Naive B cell (primary cell): ENCODE results near the gene MAP1B. TPM values are rescaled to one million over a fixed set of nuclear protein-coding genes. Genes with fewer than 3 reads are reported as not detected.
A peak's percentile ranks its signal among the peaks of the same experiment; 100 is the strongest.

Source experiments
- ATAC-seq, 2 donors: fragments of 150-1000 bp; cut with Tn5 transposase; 2 replicates each; pipeline ENCODE4 v1.10.0; 2021; ENCODE audit warnings: low read depth in 2 of 2, mild to moderate bottlenecking in 2 of 2, moderate library complexity in 2 of 2
- DNase-seq: peaks from one replicate; pipeline ENCODE4 v3.0.0; 2022
- H3K27ac Mint-ChIP-seq, 6 donors: one replicate each; pipeline ENCODE4 v1.8.0; 2020 to 2022; ENCODE audit warnings: mild to moderate bottlenecking in 6 of 6, mixed read lengths in 6 of 6, moderate library complexity in 5 of 6, inconsistent platforms in 2 of 6
- H3K27me3 Mint-ChIP-seq, 3 donors: one replicate each; pipeline ENCODE4 v1.8.0; 2021 to 2022; ENCODE audit warnings: mixed read lengths in 3 of 3, mild to moderate bottlenecking in 1 of 3
- H3K36me3 Mint-ChIP-seq, 2 donors: one replicate each; pipeline ENCODE4 v1.8.0; 2020 to 2022; ENCODE audit warnings: mixed read lengths in 2 of 2, inconsistent platforms in 1 of 2, mild to moderate bottlenecking in 1 of 2
- H3K4me1 Mint-ChIP-seq, 3 donors: one replicate each; pipeline ENCODE4 v1.8.0; 2020 to 2022; ENCODE audit warnings: mixed read lengths in 3 of 3, inconsistent platforms in 1 of 3, mild to moderate bottlenecking in 1 of 3, moderate library complexity in 1 of 3
- H3K4me3 Mint-ChIP-seq, 8 donors: one replicate each; pipeline ENCODE4 v1.8.0; 2020 to 2022; ENCODE audit warnings: mild to moderate bottlenecking in 8 of 8, mixed read lengths in 8 of 8, moderate library complexity in 8 of 8, inconsistent platforms in 2 of 8
- H3K9me3 Mint-ChIP-seq, 7 donors: one replicate each; pipeline ENCODE4 v1.8.0; 2020 to 2022; ENCODE audit warnings: mixed read lengths in 7 of 7, mild to moderate bottlenecking in 5 of 7, inconsistent platforms in 2 of 7, moderate library complexity in 1 of 7
- polyA plus RNA-seq, 6 donors: library from polyadenylated mRNA; unstranded; fragments of 300-500 nt; fragmentation: Illumina TruSeq; gene quantifications; one replicate each; pipeline ENCODE4 v1.2.3, GENCODE V29; 2021; ENCODE audit warnings: low read depth in 6 of 6

MAP1B gene
- polyA plus RNA-seq, 6 donors from 2014 or later, result 0.18 to 0.90 (median 0.35) TPM

DNA sequence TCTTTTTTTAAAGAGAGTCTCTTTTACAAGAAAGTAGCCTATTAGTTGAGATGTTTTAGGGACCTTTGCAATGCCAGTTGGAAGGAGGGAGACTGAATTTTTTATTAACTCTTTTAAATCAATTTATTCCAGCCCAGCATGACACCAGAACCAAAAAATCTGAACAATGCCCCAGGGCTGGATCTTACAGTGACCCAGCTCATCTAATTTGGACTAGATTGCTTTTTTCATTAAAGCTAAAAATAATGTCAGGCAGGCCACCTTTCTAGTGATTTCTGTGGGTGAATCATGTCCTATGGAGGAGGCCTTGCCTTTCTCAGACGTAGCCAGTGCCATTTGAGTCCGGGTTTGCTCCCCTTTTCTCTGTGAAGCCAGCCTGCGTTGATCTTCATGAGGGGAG is 38.8 kb downstream of the MAP1B start:
- Mint-ChIP-seq H3K4me3 (no peak overlapping the region), H3K36me3 (no peaks in the 10 kb centered on the region), H3K4me1 (no peaks in the 10 kb centered on the region), H3K27ac (no peak overlapping the region), H3K27me3 (peaks cover 14 to 32% (median 27%) of the 10 kb centered on the region in 3 donors), H3K9me3 (no peaks in the 10 kb centered on the region)
- DNase-seq, result no peak
- ATAC-seq, result no peak

DNA sequence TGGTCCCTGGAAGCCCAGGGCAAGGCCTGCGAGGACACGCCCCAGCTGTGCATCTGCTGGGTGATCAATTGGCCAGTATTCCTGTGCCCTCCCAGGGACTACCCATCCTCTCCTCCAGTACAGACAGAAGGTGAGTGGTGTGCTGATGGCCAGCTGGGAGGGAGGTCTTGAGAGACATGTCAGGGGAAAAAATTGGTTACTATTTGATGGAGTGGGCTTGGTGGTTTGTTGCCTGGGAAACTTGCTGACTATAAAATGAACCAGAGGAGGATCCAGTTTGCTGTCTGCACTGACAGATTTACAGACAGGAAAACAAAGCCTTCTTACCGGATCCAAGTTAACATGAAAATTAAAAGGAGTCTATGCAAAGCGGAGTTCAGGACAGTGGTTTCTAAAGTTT is 40.3 kb downstream of the MAP1B start:
- H3K36me3 Mint-ChIP-seq, result no peaks in the 10 kb centered on the region
- H3K4me1 Mint-ChIP-seq, result no peaks in the 10 kb centered on the region
- peaks cover 10 to 27% (median 18%) of the 10 kb centered on the region in 3 donors for H3K27me3 Mint-ChIP-seq
- no peak overlapping the region for H3K4me3 Mint-ChIP-seq
- DNase-seq (no peak), ATAC-seq (no peak)
- H3K27ac Mint-ChIP-seq, result no peak overlapping the region
- no peaks in the 10 kb centered on the region for H3K9me3 Mint-ChIP-seq

DNA sequence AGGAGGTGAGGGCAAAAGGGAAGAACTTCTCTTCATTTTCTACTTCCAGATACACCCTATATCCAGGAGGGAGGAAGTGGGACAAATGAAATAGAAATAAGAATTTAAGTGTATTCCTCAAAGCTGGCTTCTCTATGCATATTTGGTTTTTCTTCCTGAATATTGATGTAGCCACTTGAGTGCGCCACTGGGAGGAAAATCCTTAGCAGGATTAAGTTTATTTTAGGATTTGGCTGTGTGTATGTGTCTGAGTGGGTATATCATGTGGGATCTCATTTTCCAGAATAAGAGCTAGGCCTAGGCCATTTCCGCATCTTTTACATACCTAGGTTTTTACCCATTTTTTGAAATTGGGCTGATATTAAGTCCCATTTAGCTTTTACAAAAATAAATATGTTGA is 42.5 kb downstream of the MAP1B start:
- Mint-ChIP-seq H3K4me1 (no peaks in the 10 kb centered on the region), H3K27ac (no peak overlapping the region)

DNA sequence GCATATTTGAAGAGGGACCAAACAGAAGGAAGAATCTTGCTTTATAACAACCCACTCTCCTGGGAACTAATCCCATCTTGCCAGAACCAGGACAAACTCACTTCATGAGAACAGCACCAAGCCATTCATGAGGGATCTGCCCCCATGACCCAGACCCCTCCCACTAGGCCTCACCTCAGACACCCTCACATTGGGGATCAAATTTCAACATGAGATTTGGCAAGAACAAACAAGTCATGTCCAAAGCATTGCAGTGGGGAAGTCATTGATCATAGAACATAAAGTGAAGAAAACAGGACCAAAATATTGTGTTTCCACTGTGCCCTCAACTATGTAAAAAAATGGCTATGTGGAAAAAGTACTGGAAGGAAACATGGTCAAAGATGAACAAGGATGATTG is 43.9 kb downstream of the MAP1B start:
- H3K4me3 Mint-ChIP-seq, result no peak overlapping the region
- DNase-seq, result no peak
- peaks cover 5 to 27% (median 13%) of the 10 kb centered on the region in 3 donors for H3K27me3 Mint-ChIP-seq
- no peak for ATAC-seq
- H3K9me3 Mint-ChIP-seq, result no peaks in the 10 kb centered on the region
- no peak overlapping the region for H3K27ac Mint-ChIP-seq
- no peaks in the 10 kb centered on the region for H3K4me1 Mint-ChIP-seq
- no peaks in the 10 kb centered on the region for H3K36me3 Mint-ChIP-seq

More for the DNA sequence above, 42.5 kb downstream of the MAP1B start:
- no peak overlapping the region for H3K4me3 Mint-ChIP-seq
- H3K36me3 Mint-ChIP-seq, result no peaks in the 10 kb centered on the region
- ATAC-seq (no peak), DNase-seq (no peak)
- H3K27me3 Mint-ChIP-seq, result peaks cover 0 to 31% (median 9%) of the 10 kb centered on the region in 3 donors
- no peaks in the 10 kb centered on the region for H3K9me3 Mint-ChIP-seq

DNA sequence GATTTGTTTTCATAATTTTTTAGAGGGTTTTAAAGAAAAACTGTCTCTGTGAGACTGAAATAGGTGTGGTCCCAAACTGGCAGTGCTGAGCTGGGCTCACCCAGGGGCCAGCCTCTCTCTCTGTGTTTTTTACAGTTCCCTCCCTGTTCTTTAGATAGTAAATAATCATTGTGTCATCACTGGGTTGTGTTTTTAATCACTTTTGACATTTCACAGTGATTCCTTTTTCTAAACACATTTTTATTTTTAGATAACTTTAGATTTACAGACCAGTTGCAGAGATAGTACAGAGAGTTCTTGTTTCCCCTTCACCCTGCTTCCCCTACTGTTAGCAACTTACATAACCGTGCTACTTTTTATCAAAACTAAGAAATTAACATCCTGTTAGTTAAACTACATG is 44.4 kb downstream of the MAP1B start:
- Mint-ChIP-seq H3K4me3 (no peak overlapping the region), H3K27ac (no peak overlapping the region), H3K27me3 (peaks cover 9 to 31% (median 17%) of the 10 kb centered on the region in 3 donors), H3K4me1 (no peaks in the 10 kb centered on the region), H3K36me3 (no peaks in the 10 kb centered on the region), H3K9me3 (no peaks in the 10 kb centered on the region)
- DNase-seq (no peak), ATAC-seq (no peak)

DNA sequence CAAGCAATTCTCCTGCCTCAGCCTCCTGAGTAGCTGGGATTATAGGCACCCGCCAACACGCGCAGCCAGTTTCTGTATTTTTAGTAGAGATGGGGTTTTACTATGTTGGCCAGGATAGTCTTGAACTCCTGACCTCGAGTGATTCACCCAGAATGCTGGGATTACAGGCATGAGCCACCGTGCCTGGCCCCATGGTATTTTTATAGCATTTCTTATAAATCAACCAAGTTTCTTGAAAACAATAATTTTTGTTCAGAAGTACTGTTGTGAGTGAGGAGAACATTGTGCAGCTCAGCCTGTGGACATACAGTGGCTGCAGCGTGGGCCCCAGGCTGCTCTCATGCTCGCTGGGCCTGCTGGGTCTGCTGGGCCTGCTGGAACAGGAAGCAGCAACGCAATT is 45.3 kb downstream of the MAP1B start:
- peaks cover 9 to 31% (median 22%) of the 10 kb centered on the region in 3 donors for H3K27me3 Mint-ChIP-seq
- DNase-seq (no peak), ATAC-seq (no peak)
- H3K9me3 Mint-ChIP-seq, result no peaks in the 10 kb centered on the region
- no peak overlapping the region for H3K4me3 Mint-ChIP-seq
- no peaks in the 10 kb centered on the region for H3K36me3 Mint-ChIP-seq
- peak overlapping the region in 1 of 6 donors; percentile 12 for H3K27ac Mint-ChIP-seq
- H3K4me1 Mint-ChIP-seq, result no peaks in the 10 kb centered on the region

DNA sequence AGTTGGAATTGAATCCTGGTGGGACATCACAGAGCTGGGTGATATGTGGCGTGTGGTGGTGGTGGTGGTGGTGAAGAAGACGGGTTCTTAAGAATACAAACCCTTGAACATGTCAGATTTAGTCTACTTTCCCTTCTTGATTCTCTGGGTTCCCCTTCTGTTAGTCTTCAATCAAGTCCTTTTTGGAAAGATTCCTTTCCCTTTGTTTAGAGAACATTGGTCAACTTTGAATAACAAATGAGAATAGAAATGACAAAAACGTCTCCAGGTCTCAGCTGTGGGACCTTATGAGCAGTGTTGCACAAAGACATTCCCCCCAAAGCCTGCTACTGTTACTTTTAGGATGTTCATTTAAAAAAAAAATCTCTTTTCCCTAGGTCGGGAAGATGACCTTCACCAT is 46.3 kb downstream of the MAP1B start:
- Mint-ChIP-seq H3K27ac (peak overlapping the region in 1 of 6 donors; percentile 44), H3K27me3 (peaks cover 9 to 26% (median 22%) of the 10 kb centered on the region in 3 donors)
- ATAC-seq, result no peak

DNA sequence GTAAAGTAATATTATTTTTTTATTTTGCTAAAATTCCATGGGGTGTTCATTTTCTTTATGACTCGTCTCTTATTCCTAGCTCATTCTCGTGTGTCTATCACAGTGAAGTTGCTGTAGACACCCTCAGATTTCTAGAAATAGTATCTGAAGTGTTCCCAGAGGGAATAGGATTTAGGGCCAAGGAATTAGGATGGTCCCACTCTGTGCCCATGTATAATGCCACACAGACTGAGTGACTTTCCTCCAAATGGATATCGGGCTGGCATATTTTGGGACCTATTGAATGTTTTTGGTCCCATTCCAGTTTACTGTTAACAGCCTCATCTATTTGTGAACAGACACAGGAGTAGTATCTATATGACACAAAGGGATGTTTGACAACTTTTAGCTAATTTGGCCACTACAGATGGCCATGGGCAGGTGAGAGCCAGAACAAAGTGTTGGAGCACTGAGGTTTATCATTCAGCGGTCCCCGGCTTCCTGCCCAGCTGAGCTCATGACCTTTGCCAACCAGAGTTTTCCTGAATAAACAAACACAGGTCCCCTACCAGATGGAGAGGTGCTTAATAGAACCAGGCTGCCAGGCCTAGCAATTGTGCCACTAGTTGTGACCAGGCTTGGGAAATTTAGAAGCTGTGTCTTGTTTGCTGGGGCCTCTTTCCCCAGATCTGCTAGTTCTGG is 46.9 kb downstream of the MAP1B start:
- Mint-ChIP-seq H3K27ac (no peak overlapping the region), H3K36me3 (no peaks in the 10 kb centered on the region), H3K9me3 (no peaks in the 10 kb centered on the region), H3K4me3 (no peak overlapping the region), H3K4me1 (no peaks in the 10 kb centered on the region), H3K27me3 (peaks cover 9 to 22% (median 19%) of the 10 kb centered on the region in 3 donors)
- DNase-seq (no peak), ATAC-seq (no peak)

More for the DNA sequence above, 46.3 kb downstream of the MAP1B start:
- Mint-ChIP-seq H3K4me3 (no peak overlapping the region), H3K36me3 (no peaks in the 10 kb centered on the region), H3K4me1 (no peaks in the 10 kb centered on the region), H3K9me3 (no peaks in the 10 kb centered on the region)
- no peak for DNase-seq

DNA sequence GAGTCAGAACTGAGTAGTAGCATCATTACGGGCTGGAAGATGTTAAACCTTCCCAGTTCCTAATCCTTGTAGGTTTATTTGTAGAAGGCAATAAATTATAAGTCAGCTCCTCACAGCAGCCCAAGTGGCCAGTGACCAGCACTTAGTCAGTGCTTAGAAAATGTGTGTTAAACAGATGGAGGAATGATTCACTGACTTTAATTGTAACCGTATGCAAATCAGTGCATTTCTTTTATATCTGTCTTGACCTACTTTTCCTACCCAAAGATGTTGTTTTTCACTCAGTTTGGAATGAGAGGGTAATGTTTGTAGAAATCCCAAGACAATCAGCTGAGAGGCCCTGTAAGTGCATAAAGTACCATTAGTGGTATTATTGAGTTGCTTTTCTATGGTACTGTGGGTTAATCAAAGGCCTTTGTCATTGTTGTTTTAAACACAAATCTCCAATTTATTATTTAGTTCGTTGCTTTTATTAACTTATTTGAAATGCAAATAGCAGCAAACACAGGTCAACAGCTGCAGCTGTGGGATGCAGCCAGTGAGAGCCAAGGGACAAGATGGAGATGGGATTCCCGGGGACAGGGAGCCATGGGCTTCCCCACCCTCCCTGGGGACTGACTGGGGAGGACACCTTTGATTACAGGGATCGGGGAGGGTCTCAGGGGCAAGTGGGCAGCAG is 49.8 kb downstream of the MAP1B start:
- Mint-ChIP-seq H3K4me3 (no peak overlapping the region), H3K36me3 (no peaks in the 10 kb centered on the region), H3K27me3 (peaks cover 14 to 30% (median 14%) of the 10 kb centered on the region in 3 donors), H3K9me3 (no peaks in the 10 kb centered on the region), H3K4me1 (no peaks in the 10 kb centered on the region), H3K27ac (peak overlapping the region in 3 of 6 donors; percentile 7 to 32 (median 10))
- DNase-seq (no peak), ATAC-seq (no peak)

DNA sequence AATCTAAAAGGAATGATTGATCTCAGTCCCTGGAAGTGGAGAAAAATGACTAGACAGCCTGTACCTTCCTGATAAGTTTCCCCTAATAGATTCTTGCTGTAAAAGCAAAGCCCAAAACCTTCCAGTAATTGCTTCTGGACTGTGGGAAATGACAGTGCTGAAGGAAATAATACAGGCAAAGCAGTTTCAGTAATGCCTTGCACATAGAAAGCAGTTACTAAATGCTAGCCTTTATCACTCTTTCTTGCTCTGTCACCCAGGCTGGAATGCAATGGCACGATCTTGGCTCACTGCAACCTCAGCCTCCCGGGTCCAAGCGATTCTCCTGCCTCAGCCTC is 50.3 kb downstream of the MAP1B start:
- no peaks in the 10 kb centered on the region for H3K9me3 Mint-ChIP-seq
- H3K4me1 Mint-ChIP-seq, result no peaks in the 10 kb centered on the region
- H3K36me3 Mint-ChIP-seq, result no peaks in the 10 kb centered on the region
- H3K27me3 Mint-ChIP-seq, result peaks cover 17 to 31% (median 19%) of the 10 kb centered on the region in 3 donors
- DNase-seq, result no peak
- no peak for ATAC-seq
- peak overlapping the region in 1 of 6 donors; percentile 32 for H3K27ac Mint-ChIP-seq
- no peak overlapping the region for H3K4me3 Mint-ChIP-seq

DNA sequence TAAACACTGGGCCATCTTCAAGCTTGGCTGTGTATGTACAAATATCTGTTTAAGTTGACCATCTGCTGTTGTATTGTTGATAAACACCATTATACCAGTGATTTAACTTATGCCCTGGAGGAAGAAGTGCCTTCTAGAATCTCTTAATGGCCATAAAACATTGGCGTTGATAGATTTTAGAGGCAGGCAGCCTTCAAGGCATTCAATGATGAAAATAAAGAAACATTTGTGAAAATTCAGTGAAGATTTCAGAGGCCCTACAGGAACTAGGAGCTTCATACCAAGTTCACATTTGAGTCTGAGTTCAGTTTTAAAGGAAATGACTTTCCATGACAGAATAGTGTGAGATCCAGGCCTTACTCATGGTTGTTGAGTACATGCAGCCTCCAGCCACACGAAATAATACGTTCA is 52.2 kb downstream of the MAP1B start:
- Mint-ChIP-seq H3K36me3 (no peaks in the 10 kb centered on the region), H3K4me1 (no peaks in the 10 kb centered on the region), H3K9me3 (no peaks in the 10 kb centered on the region), H3K4me3 (no peak overlapping the region), H3K27me3 (peaks cover 17 to 31% (median 25%) of the 10 kb centered on the region in 3 donors), H3K27ac (peak overlapping the region in 1 of 6 donors; percentile 20)
- ATAC-seq (no peak), DNase-seq (no peak)

DNA sequence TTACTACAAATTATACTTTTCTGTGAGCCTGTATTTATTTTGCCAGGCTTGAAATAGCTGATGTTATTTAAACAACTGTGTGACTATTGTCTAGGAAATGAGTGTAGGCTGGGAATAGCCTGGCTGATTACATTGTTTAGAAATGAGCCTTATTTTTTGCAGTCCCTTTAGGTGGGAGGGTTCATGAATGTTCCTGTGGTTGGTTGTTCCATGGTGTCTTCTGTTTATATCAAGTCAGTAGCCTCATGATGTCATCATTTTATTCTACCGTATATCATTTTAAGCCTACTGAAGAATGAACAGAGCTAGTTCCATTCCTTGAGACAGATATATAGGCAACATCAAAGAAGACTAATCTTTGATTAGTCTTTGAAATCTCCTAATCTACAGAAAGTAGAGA is 53.1 kb downstream of the MAP1B start:
- H3K4me3 Mint-ChIP-seq, result no peak overlapping the region
- H3K4me1 Mint-ChIP-seq, result no peaks in the 10 kb centered on the region
- ATAC-seq, result no peak
- H3K27ac Mint-ChIP-seq, result no peak overlapping the region
- no peak for DNase-seq
- peaks cover 17 to 31% (median 25%) of the 10 kb centered on the region in 3 donors for H3K27me3 Mint-ChIP-seq
- no peaks in the 10 kb centered on the region for H3K36me3 Mint-ChIP-seq
- no peaks in the 10 kb centered on the region for H3K9me3 Mint-ChIP-seq

DNA sequence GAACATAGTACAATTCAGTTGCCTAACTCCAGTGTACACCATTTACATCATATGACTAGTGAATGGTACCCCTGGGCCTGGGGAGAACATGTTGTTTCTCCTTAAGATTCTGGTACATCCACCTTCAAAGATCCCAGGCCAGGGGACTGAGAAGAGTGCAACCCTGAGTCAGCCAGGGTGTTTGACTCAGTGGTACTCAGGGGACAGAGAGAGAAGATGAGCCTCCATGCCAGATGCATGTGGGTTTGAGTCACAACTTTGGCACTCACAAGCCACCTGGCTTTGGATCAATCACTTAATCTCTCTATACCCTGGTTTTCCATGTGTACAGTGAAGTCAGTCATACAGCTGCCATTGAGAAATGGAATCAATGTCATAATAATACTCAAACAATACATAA is 53.7 kb downstream of the MAP1B start:
- H3K4me1 Mint-ChIP-seq, result no peaks in the 10 kb centered on the region
- peaks cover 16 to 31% (median 23%) of the 10 kb centered on the region in 3 donors for H3K27me3 Mint-ChIP-seq
- ATAC-seq (no peak), DNase-seq (no peak)
- no peak overlapping the region for H3K27ac Mint-ChIP-seq
- H3K4me3 Mint-ChIP-seq, result no peak overlapping the region
- H3K9me3 Mint-ChIP-seq, result no peaks in the 10 kb centered on the region
- H3K36me3 Mint-ChIP-seq, result no peaks in the 10 kb centered on the region

DNA sequence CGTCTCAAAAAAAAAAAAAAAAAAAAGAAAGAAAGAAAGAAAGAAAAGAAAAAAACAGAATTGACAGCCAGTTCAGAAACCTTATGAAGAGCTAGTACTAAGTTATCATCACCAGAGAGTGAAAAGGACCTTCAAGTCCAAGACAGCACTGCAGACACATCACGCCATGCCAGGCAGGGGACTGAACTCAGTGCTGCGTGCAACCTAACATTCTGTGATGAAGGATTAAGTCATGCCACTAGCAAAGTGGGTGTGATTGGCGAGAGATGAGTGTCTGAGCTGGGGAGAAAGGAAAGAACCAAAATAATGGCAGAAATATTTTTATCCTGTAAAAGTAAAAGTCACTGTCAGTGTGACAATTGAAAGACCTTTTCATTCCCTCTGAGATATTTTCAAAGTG is 54.7 kb downstream of the MAP1B start:
- ATAC-seq (no peak), DNase-seq (no peak)
- Mint-ChIP-seq H3K9me3 (no peaks in the 10 kb centered on the region), H3K27me3 (peaks cover 18 to 33% (median 28%) of the 10 kb centered on the region in 3 donors), H3K36me3 (no peaks in the 10 kb centered on the region), H3K4me1 (no peaks in the 10 kb centered on the region), H3K4me3 (peak overlapping the region in 1 of 8 donors; percentile 48), H3K27ac (no peak overlapping the region)
